D721Med (cell line): ENCODE measurements around the gene NPAS3.

Source experiments
- DNase-seq: peaks from one replicate; pipeline ENCODE4 v3.0.0; 2011; ENCODE audit warnings: low spot score; ENCODE audit not compliant: insufficient read length
- FAIRE-seq: peaks from 2 replicates; lab custom pipeline; 2011; peaks lifted over from hg19 to GRCh38; lab: Jason Lieb, UNC
- TF ChIP-seq, protein P1 (sequence below): IDR thresholded peaks from 2 replicates; pipeline ENCODE4 v1.5.1; 2012; ENCODE audit warnings: mild to moderate bottlenecking, control low read depth; ENCODE audit not compliant: insufficient read depth; ENCODE audit errors: missing control alignments

The NPAS3 gene

DNA sequence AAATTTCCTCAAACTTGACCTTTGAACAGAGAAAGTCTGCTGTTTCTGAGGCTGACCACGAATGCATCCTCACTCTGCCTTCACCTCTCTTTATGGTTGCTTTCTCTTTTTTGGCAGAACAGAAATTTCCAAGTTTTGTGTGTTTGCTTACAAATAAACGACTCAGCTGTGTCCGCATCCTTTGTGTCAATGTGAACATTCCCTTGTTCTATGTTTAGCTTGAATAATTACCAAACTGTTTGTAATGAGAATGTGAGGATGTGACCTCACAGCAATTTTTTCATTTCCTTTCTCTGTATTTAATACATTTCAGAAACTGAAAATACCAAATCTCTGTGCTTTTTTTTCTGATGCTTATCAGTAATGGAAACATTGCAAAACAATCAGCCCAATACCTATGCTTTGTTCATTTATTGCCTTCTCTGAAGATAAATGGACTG is 601.3 kb downstream of the NPAS3 start:
- TF ChIP-seq, protein P1, sequence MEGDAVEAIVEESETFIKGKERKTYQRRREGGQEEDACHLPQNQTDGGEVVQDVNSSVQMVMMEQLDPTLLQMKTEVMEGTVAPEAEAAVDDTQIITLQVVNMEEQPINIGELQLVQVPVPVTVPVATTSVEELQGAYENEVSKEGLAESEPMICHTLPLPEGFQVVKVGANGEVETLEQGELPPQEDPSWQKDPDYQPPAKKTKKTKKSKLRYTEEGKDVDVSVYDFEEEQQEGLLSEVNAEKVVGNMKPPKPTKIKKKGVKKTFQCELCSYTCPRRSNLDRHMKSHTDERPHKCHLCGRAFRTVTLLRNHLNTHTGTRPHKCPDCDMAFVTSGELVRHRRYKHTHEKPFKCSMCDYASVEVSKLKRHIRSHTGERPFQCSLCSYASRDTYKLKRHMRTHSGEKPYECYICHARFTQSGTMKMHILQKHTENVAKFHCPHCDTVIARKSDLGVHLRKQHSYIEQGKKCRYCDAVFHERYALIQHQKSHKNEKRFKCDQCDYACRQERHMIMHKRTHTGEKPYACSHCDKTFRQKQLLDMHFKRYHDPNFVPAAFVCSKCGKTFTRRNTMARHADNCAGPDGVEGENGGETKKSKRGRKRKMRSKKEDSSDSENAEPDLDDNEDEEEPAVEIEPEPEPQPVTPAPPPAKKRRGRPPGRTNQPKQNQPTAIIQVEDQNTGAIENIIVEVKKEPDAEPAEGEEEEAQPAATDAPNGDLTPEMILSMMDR, result no peak
- DNase-seq (no peak), FAIRE-seq (no peak)

DNA sequence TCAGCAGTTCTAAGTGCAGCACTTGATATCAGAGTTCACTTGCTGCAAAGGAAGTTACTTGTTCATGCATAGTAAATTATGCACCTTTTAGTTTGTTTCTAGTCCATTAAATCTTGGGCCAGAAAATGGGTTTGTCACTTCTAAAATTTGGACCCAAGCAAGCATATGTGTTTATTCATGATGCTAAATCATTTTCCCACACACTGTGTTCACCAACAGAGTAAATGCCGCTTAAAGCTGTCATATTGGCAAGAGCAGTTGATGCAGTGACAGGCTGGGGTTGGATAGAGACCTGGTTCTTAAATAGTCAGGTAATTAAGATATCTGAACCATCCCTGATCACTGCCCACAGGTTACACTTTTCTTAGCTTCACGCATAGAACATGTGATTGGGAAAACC is 602.5 kb downstream of the NPAS3 start:
- TF ChIP-seq, protein P1, result no peak
- FAIRE-seq (no peak), DNase-seq (no peak)

DNA sequence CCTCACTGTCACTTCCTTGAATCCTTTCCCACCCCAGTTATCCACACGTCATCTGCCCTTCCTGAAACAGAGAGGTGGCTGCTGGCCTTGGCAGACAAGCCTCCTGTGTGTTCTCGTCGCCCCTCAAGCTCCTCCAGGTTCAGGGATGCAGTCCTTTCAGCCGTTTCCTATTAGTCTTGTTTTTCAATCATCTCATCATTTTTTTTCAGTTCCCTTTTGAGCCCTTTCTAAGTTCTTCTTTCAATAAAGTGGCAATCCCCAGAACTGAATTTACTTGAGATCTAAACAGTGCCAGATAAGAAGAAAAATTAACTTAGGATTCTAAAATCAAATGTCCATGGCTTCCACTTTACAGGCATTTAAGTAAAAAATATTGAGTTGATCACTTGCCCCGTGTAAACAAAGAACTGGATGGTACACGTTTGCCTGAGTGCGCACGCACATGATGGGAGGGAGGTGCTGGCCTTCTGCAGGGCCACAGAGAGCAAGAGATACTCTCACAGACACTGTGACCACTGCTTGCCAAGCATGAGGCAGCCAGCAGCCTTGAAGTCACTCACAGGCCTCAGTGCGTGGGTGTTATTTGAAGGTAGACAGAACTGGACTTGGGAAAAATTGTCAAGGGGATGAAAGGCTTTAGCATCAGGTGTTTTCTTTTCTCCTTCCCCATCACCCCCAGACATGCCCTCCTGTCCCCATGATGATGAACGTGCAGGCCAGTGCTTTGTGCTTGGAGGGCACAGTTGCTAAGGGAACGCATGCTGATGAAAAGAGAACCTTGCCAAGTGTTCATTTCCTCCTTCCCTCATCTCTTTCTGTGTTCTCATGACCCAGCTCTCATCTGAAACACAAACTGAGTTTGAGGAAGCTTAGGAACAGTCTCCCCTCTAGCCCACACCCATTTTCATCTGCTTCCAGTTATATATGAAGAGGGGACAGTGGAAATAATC is 603.9 kb downstream of the NPAS3 start:
- TF ChIP-seq, protein P1, result no peak
- no peak for FAIRE-seq
- no peak for DNase-seq

DNA sequence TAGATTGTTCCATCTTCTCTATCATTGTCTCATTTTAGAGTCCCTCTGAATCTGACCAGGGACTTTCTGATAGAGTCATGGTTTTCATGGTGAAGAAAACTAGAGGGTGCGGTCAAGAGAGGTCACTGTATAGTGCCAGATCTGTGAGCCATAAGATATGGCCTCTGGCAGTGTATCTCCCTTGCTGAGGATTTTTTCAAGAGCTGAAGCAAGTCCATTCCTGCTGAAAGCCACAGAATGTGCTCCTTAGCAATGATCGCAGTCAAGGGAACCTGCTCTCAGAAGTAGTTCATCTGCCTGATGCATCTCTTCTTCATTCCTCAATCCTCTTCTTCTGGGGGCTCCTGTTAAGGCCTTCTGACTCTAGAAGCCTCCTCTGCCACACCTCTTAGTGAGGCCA is 607.0 kb downstream of the NPAS3 start:
- DNase-seq, result no peak
- TF ChIP-seq, protein P1, result no peak
- FAIRE-seq, result no peak

DNA sequence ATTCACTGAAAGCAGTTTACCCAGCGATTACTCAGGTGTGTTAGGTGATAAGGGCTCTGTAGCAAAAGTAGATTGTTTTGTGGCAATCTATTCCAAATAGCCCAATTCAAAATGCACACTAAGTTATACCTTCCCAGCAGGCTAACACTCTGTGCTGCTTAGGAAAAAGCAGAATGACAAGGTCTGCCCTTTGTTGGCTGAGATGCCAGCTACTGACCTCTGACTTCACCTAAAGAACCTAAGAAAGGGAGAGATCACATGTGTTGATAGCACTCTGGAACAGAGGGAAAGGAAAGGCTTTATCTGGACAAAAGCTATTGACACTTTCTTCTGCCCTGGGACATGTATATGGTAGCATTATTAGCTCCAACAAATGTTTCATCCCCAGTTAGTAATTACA is 609.9 kb downstream of the NPAS3 start:
- TF ChIP-seq, protein P1, result no peak
- FAIRE-seq (no peak), DNase-seq (no peak)

DNA sequence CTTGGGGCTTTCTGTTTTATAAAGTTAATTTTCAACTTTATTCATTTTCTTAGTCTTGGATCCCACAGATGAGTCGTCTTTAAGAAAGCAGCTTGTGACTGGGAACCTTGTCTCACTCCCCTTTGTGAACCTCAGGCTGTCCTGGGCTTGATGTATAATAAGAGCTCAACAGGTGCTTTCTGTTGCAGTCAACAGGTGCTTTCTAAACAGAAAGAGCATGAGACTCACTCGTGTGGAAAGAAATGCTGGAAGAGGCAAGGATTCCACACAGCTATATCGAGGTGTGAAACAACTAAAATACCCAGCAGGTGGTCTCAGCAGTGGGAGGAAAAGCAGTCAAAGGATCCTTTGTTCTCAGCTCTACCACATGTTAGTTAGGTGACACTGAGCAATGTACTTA is 613.3 kb downstream of the NPAS3 start:
- FAIRE-seq (no peak), DNase-seq (no peak)
- TF ChIP-seq, protein P1, result no peak
